T-helper 2 cell (primary cell): ENCODE data around the gene KDM7A.
"Not testable (repeated sequence)": the region's sequence is repeated elsewhere in the genome, so short reads cannot be mapped to it uniquely, and the experiment has no call there.

ENCODE experiments used
- DNase-seq, 5 experiments: peaks; one replicate each; pipeline versions ENCODE4 v3.0.0 to v3.0.0-alpha.2; 2012 to 2022

The KDM7A gene

DNA sequence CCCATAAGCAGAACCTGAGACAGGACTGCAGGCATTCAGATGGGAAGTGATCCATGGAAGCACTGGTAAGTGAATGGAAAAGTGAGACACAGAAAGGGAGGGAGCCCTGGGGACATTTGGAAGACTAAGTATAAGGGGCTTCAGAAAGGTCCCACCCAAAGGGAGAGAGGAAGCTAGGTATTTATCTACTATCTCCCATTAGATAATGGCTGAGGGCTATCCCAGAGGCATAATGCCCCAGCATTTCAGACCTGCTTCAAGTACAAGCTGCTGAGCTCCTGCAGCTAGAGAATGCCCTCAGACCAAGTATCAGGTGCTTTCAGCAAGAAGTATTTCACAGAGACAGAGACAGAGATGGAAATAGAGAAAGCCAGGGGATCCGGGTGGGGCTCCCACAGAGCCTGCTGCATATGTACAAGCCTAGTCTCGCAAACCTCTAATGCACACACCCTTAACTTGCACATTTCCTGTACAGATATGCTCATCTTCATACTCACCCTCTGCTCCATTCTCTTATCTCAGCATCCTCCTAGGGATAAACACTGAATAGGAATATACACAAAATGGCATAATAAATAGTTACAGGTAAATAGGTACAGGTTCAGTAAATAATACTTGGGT, 20.2 kb downstream of the KDM7A start:
- DNase-seq, result peak in 1 of 5 experiments; percentile 40

DNA sequence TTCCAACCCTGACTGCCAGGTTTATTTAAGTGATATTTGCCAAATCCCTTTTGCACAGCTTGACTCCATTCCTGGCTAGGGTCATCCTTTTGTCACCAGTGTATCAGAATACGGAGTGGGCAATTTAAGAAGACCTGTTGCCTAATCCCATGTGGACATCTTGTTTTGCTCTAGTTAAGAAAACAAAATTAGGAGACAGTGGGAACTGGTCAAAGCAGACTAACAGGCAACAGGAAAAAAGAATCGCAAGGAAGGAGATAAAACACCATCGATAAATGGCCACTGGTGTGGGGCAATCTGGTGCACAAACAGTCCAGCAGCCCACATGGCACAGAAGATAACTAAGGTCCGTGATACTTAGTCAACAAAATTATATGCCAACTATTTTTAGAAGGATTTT, 21.4 kb downstream of the KDM7A start:
- DNase-seq, result no peak

DNA sequence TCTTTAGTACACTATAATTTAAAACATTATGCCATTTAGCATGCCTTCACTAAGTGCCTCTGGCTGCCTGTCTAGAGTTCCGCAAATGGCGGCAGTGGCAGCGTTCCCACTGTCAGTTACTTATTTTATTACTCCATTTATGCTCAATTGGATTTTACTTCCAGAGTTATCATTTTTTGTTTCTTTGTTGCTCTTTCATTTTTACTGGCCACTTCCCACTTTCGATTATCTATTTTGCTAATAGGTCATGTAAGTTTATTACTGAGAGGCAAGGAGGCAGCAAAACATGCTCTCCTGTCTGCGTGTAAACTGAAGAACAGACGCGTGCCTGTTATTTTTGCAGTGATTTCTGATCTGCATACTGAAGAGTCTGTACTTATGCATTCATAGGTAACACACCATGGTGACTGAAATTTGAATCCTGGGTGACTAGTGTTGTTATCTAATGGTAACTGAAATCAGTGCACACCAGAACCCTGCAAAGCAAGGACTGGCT, 23.1 kb downstream of the KDM7A start:
- DNase-seq, result no peak

DNA sequence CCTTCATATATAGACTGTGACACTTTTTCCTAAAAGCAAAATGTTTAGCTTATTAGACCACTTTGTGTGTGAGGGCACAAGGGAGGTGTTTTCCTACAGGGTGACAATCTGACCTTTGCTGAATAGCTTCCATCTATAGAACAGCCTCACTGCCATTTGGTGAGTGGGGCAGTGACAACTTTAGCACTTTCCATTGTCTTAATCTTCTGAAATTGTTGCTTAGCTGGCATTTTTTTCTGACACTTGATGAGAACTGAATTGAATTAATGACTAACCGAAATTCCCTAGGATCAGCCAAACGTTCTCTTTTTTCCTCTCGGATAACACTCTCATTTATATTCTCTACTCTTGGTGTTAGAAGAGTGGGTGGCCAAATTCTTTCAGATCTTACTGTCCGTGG, 30.2 kb downstream of the KDM7A start:
- DNase-seq, result no peak

DNA sequence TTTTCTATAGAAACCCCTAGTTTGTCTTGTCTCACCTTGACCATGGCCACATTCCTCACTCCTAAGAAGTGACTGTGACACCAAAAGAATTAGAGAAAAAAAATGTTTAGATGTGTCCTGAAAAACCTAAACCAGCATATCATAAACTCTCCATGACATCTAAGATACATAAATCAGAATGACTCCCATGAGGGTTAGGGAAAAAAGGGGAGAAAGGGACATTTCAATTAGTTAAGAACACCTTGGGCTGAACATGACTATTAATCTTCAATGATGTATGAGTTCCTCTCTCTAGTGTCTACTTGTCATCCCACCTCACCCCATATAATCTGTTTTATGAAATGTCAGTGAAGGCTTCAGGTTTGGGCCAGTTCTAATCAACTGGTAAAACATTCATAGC, 31.1 kb downstream of the KDM7A start:
- no peak for DNase-seq

DNA sequence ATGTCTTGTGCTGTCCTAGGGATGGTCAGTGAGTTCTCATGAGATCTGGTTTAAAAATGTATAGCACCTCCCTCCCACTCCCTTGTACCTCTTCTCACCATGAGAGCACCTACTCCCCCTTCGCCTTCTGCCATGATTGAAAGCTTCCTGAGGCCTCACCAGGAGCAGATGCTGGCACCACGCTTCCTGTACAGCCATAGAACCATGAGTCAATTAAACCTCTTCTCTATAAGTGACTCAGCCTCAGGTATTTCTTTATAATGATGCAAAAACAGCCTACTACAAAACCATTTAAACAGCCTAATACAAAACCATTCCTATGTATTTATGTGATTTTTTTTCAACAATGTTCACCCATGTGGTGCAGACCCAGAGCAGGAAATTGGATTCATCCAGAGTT, 32.0 kb downstream of the KDM7A start:
- no peak for DNase-seq

DNA sequence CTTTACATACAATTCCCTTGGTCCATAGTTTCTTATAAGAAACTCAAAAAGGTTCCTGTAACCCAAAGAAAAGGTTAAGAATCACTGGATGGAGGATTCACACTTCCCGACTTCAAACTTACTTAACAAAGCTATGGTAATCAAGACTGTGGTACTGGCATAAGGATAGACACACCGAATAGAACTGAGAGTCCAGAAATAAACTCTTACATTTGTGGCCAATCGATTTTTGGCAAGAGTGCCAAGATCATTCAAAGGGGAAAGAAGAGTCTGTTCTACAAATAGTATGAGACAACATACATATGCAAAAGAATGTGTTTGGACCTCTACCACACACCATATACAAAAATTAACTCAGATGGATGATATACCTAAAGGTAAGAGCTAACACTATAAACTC, 32.8 kb downstream of the KDM7A start:
- no peak for DNase-seq

DNA sequence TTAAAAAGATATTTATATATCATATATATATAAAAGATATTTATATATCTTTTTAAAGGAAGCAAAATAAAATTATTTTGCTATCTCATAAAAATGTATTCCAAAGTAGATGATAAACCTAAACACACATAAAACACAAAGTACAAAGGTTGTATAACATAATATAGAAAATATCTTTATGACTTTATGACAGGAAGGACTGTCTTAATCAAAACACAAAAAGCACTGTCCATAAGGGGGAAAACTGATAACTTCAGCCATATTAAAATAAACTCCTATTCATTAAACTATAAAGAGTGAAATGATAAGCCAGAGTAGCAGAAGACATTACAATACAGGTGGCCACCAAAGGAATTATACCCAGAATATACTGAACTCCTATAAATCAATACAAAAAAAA, 34.8 kb downstream of the KDM7A start:
- DNase-seq, result no peak

DNA sequence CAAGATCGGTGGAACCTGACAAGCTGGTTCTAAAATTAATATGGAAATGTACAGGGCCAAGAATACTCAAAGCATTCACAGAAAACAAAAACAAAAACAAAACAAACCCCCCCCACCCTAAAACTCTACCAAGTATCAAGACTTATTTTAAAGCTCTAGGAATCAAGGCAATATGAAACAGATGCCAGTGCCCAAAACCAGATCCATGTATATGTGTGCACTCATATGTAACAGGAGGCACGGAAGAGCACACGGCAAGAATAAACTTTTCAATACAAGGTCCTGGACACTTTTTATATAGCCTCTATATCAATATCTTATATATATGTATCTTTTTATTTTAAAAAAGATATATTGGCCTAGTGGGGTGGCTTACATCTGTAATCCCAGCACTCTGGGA, 35.5 kb downstream of the KDM7A start:
- DNase-seq, result no peak

DNA sequence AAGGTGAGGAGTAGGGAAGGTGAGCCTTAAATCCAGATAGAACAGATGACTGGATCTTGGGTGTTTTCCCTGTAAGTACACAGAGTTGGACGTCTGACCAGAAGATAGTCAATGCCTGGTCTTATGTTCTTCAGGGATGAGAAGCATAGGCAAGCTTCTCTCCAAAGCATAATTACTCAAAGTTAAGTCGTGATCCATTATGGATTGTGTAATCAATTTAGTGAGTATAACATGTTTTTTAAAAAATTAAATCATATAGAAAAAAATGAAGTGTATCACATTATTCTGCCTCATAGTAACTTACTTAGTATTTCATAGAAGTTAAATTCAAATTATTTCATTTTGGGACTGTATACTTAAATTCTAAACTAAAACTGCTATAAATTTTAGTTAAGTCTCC, 39.7 kb downstream of the KDM7A start:
- no peak for DNase-seq

DNA sequence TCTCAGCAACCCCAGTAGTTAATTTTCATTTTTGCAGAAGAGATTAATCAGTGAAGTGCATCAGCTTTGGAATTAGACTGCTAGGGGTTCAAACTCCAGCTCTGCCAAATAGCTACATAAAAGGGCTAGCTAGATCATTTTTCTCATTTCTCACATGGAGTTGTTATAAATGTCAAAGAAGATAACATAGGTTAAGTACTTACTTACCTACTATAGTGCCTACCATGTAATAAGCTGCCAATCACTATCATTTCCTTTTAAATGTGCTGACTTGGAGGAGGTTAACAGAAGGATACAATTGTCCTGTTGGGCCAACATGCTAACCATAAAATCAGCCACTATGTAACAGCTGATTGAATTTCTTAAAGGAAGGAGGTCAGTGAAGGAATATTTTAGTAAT, 40.7 kb downstream of the KDM7A start:
- DNase-seq, result no peak

DNA sequence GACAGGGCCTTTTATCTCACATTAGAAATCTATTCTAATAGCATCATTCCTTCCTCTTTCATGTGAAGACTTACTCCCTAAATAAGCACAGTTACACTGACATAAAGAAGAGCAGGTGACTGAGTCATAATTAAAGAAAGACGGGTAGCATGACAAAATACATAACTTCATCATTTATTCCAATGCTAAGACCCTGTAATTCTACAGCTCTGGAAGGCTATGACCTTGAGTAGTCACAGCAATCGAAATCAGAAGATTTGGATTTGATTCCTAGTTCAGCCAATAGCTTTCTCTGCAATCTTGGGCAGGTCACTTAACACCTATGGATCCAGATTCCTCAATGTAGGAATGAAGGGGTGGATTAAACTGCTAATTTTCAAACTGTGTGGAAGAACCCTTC, 42.7 kb downstream of the KDM7A start:
- no peak for DNase-seq

DNA sequence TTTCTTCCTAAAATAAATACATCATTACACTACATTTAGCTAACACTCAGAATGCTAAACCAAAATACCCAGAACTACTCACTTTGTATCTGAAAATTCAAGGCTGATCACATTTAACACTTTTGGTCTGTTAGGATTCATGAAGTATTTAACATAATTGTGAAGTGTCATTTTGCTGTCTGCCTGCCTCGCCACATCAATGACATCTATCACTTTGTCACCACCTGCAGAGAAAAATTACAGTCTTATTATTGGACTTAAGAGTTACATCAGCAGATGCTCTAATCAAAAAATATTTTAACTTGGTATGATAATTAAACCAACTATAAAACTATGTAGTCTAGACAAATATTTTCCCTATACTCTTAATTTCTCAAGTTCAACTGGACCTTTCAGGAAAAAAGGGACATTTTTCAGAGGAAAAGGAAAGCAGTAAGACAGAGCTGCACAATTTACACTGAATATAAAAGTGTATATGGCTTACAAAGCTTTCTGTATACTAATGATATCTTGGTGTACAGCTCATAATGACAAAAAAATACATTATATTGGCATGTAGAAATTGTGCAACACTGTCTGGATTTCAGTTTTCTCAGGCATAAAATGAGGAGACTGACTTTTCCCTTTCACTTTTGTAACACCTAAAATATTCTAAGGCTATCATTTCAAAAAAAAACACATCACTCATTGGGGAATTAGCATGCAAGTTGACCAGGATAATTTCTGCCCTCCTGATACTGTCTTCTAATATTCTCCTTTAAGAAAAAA, 49.2 kb downstream of the KDM7A start:
- DNase-seq, result no peak

DNA sequence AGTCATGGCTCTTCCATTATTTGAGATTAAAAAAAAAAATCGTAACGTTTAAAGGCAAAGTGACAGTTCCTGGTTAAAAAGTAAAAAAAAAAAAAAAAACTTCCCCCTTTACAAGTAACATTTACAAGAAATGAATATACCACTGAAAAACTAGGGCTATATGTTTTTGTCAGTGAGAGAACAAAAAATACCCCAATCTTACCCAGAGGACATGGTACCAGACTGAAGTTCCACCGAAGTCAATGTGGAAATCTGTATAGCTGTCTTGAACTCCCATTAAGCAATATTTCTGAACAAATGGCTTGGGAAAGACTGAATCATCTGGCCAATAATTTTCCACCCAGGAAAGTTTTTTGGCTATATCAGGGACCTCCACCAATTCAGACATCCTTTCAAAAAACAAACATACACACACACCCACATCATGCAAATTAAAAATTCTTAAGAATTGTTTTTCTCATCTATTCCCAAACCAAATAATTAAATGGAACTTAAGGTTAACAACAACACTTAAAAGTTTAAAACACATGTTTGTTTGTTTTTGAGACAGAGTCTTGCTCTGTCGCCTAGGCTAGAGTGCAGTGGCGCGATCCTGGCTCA, 50.2 kb downstream of the KDM7A start:
- DNase-seq, result no peak

DNA sequence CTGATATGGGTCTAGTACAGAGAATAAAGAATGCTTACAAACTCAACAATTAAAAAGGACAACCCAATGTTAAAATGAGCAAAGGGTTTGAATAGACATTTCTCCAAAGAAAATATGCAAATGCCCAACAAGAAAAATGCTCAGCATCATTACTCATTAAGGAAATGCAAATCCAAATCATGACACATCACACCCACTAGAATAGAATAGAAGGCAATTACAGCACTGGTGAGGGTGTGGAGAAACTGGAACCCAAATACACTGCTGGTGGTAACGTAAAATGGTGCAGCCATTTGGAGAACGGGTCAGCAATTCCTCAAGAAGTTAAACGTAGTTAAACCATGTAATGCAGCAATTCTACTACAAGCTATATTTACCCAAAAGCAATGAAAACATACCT, 53.8 kb downstream of the KDM7A start:
- DNase-seq, result no peak

DNA sequence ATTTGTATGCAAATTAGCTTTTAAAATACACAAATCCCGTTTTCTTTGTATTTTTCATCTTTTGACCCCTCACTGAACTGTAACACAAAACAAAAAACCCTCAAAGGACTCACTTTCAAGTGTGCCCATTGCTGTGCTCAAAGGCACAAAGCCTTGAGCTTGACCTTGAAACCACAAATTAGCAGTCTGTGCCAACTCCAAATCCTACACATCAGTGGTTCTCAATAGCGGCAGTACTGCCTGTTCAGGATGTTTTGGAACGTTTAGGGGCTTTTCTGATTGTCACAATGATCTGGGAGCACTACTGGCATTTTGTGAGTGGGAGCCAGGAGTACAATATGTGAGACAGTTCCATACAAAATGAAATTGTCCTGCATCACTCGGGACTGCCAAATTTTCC, 55.5 kb downstream of the KDM7A start:
- no peak for DNase-seq

DNA sequence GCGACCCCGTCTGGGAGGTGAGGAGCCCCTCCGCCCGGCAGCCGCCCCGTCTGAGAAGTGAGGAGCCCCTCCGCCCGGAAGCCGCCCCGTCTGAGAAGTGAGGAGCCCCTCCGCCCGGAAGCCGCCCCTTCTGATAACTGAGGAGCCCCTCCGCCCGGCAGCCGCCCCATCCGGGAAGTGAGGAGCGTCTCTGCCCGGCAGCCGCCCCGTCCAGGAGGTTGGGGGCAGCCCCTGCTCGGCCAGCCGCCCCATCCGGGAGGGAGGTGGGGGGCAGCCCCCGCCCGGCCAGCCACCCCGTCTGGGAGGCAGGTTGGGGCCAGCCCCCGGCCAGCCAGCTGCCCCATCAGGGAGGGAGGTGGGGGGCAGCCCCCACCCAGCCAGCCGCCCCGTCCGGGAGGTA, 62.0 kb downstream of the KDM7A start:
- not testable (repeated sequence) for DNase-seq

DNA sequence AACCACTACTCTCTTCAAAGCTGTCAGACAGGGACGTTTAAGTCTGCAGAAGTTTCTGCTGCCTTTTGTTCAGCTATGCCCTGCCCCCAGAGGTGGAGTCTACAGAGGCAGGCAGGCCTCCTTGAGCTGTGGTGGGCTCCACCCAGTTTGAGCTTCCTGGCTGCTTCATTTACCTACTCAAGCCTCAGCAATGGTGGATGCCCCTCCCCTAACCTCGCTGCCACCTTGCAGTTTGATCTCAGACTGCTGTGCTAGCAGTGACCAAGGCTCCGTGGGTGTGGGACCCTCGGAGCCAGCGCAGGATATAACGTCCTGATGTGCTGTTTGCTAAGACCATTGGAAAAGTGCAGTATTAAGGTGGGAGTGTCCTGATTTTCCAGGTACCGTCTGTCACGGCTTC, 68.0 kb downstream of the KDM7A start:
- peak in 1 of 5 experiments; percentile 19 for DNase-seq

DNA sequence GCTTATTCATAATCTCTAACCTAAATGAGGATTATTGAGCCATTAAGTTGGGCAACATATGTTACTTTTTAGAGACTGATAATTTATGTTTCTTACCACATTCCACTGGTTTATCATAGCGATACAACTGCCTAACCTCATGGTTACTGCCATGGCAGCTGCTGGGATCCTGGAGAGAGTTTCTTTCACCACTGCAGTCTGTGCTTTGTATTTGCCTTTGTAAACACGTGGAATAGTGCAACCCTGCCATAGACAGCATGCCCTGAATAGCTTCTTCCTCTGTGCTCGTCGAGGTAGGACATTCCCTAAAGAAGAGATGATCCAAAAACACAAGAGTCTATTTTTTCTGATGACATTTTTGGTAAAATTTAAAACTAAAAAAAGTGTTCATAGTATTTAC, 80.3 kb downstream of the KDM7A start:
- DNase-seq, result no peak

DNA sequence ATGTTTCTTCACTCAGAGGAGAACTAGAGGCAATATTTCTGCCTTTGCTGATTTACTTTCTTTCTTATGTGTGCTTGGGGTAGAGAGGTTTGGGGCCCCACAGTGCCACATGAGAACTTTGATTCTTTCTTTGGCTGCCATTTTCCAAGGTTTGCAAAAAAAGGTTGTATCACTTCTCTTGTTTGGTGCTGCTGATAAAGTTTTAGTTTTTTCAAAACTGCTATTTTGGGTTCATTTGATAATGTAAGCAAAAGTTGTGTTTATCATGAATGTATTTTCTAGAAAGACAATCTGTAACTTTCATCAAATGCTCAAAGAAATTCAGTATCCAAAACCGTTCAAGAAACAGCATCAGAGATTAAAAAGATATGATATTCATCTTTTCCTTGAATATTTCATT, 83.4 kb downstream of the KDM7A start:
- DNase-seq, result no peak

DNA sequence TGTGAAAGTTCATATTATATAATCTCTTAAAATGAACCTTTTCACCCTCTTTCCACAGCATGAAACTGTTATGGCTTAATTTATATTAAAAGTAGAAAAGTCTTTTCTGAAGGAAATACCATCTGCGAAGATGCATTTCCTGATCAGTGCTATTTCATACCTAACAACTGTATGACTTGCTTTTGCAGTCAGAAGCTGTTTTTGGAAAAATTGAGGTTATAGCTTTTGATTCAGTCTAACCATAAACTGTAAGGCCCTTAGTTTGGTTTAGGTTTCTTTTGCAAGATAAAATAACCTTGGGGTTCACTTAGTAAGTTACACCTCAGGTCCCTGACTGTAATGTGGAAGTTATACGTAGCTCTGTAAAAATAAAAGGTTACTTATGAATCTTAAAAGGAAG, 91.3 kb downstream of the KDM7A start:
- peak in 1 of 5 experiments; percentile 32 for DNase-seq

DNA sequence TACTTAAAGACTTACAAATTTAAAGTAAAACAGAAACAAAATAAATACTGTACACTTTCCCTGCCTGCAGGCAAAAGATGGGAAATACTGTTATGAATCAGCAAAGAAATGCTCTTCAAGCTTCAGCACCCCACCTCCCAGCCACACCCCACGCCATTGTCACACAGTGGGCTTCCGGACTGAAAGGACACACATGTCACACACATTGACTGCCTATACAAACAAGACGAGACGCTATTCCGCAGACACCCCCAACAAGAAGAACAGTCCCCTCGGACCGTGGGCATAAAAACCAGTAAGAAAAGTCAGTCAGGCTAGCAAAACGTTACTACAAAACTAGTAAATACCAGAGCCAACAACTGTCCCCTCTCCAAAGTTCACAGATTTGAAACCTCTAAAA, 91.8 kb downstream of the KDM7A start:
- peak in 3 of 5 experiments; percentile 15 to 84 (median 18) for DNase-seq

DNA sequence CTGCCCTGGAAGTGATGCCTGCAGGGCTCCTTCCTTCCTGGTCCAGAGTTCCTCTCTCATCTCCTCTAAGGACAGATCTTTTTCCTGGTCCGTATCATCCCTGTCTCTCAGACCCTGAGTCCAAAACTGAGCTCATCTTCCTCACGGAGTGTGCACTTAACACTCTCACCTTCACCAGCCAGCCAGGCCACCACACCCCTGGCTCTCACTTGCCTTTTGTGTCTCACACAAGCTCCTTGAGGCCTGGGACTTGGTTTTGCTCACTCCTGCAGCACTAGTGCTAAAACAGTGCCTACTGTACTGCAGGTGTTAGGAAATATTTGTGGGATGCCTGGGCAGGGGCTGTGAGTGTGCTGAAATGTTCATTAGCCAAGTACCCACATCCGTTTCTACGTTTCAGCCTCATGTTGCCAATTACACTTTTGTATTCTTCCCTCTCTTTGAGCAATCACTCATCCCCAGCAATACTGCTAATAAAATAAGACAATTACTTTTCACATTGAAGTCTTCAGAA, 92.6 kb downstream of the KDM7A start:
- DNase-seq, result peak in 1 of 5 experiments; percentile 47

DNA sequence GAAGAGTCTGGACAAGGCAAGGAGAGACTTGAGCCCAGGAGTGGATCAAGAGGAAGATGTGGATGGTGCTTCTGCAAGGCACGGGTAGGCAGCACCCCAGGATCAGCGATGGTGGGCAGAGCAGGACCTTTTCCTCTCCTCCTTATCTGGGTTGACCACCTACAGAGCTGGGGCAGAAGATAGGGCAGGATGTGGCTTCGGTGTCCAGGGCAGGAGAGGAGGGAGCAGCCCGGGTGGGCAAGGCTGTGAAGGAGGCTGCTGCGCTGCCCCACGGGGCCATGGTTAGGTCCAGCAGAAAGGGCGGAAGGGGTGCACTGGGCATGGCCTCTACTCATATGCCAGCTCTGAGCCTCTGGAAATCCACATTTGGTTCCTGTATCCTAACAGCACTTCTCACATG, 94.0 kb downstream of the KDM7A start:
- DNase-seq, result no peak
